Subcutaneous abdominal adipose tissue (tissue), 5 donors: ENCODE results near the gene LRP5.
A peak's percentile ranks its signal among the peaks of the same experiment; 100 is the strongest.
"Not testable (repeated sequence)": the region's sequence is repeated elsewhere in the genome, so short reads cannot be mapped to it uniquely, and the experiment has no call there.

Source experiments
- H3K27ac ChIP-seq: one replicate; pipeline ENCODE4 v1.7.0; 2013; ENCODE audit warnings: low read depth, mild to moderate bottlenecking, inconsistent platforms, low read length, moderate library complexity
- H3K27me3 ChIP-seq, 5 donors: one replicate each; pipeline ENCODE4 v1.7.0; 2013; ENCODE audit warnings: low read length in 5 of 5, inconsistent platforms in 1 of 5; ENCODE audit not compliant: control insufficient read depth in 5 of 5, insufficient read depth in 4 of 5
- H3K36me3 ChIP-seq, 5 donors: one replicate each; pipeline ENCODE4 v1.7.0; 2013; ENCODE audit warnings: low read length in 5 of 5; ENCODE audit not compliant: control insufficient read depth in 5 of 5, insufficient read depth in 5 of 5
- H3K4me1 ChIP-seq, 5 donors: one replicate each; pipeline ENCODE4 v1.7.0; 2013; ENCODE audit warnings: low read length in 5 of 5, mild to moderate bottlenecking in 3 of 5, moderate library complexity in 1 of 5; ENCODE audit not compliant: control insufficient read depth in 5 of 5, insufficient read depth in 5 of 5
- H3K4me3 ChIP-seq, 5 donors: one replicate each; pipeline ENCODE4 v1.7.0; 2013; ENCODE audit warnings: low read length in 5 of 5, low read depth in 1 of 5
- H3K9ac ChIP-seq, 5 donors: one replicate each; pipeline ENCODE4 v1.7.0; 2013; ENCODE audit warnings: low read length in 5 of 5, mild to moderate bottlenecking in 4 of 5, moderate library complexity in 3 of 5
- H3K9me3 ChIP-seq, 5 donors: one replicate each; pipeline ENCODE4 v1.7.0; 2013; ENCODE audit warnings: low read length in 5 of 5; ENCODE audit not compliant: control insufficient read depth in 5 of 5
- donor health status: healthy.
- donor health status: healthy.
- donor health status: healthy.
- donor health status: healthy.
- donor health status: healthy.

LRP5 gene

GRCh38 chr11:68468217-68468828, 155.9 kb downstream of the LRP5 start:
- no peak overlapping the region for H3K9ac ChIP-seq
- H3K4me3 ChIP-seq, result no peak overlapping the region
- H3K9me3 ChIP-seq, result no peaks in the 10 kb centered on the region
- peaks cover 0 to 7% (median 4%) of the 10 kb centered on the region in 5 donors for H3K36me3 ChIP-seq
- no peaks in the 10 kb centered on the region for H3K27me3 ChIP-seq
- peaks cover 12 to 79% (median 74%) of the 10 kb centered on the region in 5 donors for H3K4me1 ChIP-seq
- no peak overlapping the region for H3K27ac ChIP-seq

GRCh38 chr11:68469122-68469521, 156.7 kb downstream of the LRP5 start:
- no peaks in the 10 kb centered on the region for H3K9me3 ChIP-seq
- peaks cover 12 to 75% (median 70%) of the 10 kb centered on the region in 5 donors for H3K4me1 ChIP-seq
- H3K9ac ChIP-seq, result no peak overlapping the region
- H3K36me3 ChIP-seq, result peaks cover 0 to 7% (median 4%) of the 10 kb centered on the region in 5 donors
- H3K27me3 ChIP-seq, result no peaks in the 10 kb centered on the region
- no peak overlapping the region for H3K27ac ChIP-seq
- no peak overlapping the region for H3K4me3 ChIP-seq

GRCh38 chr11:68469642-68470041, 157.3 kb downstream of the LRP5 start:
- Histone ChIP-seq H3K9ac (no peak overlapping the region), H3K4me1 (peaks cover 12 to 75% (median 66%) of the 10 kb centered on the region in 5 donors)

DNA sequence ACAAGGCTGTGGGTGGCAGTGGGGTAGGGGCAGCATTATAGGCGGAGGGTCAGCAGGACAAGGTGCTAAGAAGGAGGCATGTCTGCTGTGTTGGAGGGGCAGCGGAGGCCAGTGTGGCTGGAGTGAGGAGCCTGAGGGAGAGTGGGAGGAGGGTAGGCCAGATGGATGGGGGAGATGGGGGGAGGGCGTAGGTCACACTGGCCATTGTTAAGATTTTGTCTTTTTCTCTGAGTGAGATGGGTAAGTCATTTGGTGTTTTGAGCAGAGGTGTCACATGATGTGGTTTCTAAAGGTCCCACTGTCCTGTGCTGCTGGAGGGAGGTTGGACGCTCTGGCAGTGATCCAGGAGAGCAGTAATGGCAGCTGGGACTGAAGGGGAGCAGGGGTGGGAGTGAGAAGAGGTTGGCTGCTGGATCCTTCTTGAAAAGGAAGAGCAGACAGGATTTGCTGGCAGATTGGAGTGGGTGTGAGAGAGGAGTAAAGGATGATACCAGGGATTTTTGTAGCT, 158.0 kb downstream of the LRP5 start:
- Histone ChIP-seq H3K27ac (no peak overlapping the region), H3K9ac (no peak overlapping the region)

More at GRCh38 chr11:68469642-68470041, 157.3 kb downstream of the LRP5 start:
- Histone ChIP-seq H3K4me3 (no peak overlapping the region), H3K9me3 (no peaks in the 10 kb centered on the region), H3K27me3 (no peaks in the 10 kb centered on the region), H3K36me3 (peaks cover 0 to 7% (median 4%) of the 10 kb centered on the region in 5 donors), H3K27ac (no peak overlapping the region)

GRCh38 chr11:68471360-68472340, 159.3 kb downstream of the LRP5 start:
- Histone ChIP-seq H3K27me3 (no peaks in the 10 kb centered on the region), H3K9me3 (no peaks in the 10 kb centered on the region), H3K9ac (no peak overlapping the region), H3K27ac (no peak overlapping the region), H3K36me3 (peaks cover 0 to 7% (median 4%) of the 10 kb centered on the region in 5 donors), H3K4me3 (peak overlapping the region in 1 of 5 donors; percentile 7), H3K4me1 (peaks cover 8 to 59% (median 50%) of the 10 kb centered on the region in 5 donors)

More for the DNA sequence above, 158.0 kb downstream of the LRP5 start:
- H3K9me3 ChIP-seq, result no peaks in the 10 kb centered on the region
- no peaks in the 10 kb centered on the region for H3K27me3 ChIP-seq
- peaks cover 0 to 7% (median 4%) of the 10 kb centered on the region in 5 donors for H3K36me3 ChIP-seq
- peaks cover 12 to 69% (median 59%) of the 10 kb centered on the region in 5 donors for H3K4me1 ChIP-seq
- no peak overlapping the region for H3K4me3 ChIP-seq

- Histone ChIP-seq H3K27me3 (no peaks in the 10 kb centered on the region), H3K9me3 (no peaks in the 10 kb centered on the region), H3K27ac (peak overlapping the region; percentile 3), H3K4me3 (no peak overlapping the region), H3K9ac (no peak overlapping the region), H3K36me3 (peaks cover 0 to 7% (median 4%) of the 10 kb centered on the region in 5 donors), H3K4me1 (peaks cover 6 to 54% (median 49%) of the 10 kb centered on the region in 5 donors)
Measured at GRCh38 chr11:68472778-68473177, 160.4 kb downstream of the LRP5 start.

- H3K27ac ChIP-seq, result peak overlapping the region; percentile 3
- no peaks in the 10 kb centered on the region for H3K9me3 ChIP-seq
- H3K9ac ChIP-seq, result no peak overlapping the region
- H3K27me3 ChIP-seq, result no peaks in the 10 kb centered on the region
- peaks cover 0 to 7% (median 4%) of the 10 kb centered on the region in 5 donors for H3K36me3 ChIP-seq
- no peak overlapping the region for H3K4me3 ChIP-seq
- H3K4me1 ChIP-seq, result peaks cover 6 to 54% (median 43%) of the 10 kb centered on the region in 5 donors
Measured at GRCh38 chr11:68473693-68474092, 161.3 kb downstream of the LRP5 start.

- not testable (repeated sequence) for H3K27ac ChIP-seq, H3K9me3 ChIP-seq, H3K9ac ChIP-seq, H3K4me3 ChIP-seq, H3K36me3 ChIP-seq, H3K27me3 ChIP-seq
- peaks cover 6 to 41% (median 30%) of the 10 kb centered on the region in 5 donors for H3K4me1 ChIP-seq
Measured at GRCh38 chr11:68475626-68476025, 163.2 kb downstream of the LRP5 start.

GRCh38 chr11:68479390-68479789, 167.0 kb downstream of the LRP5 start:
- no peak overlapping the region for H3K27ac ChIP-seq
- no peaks in the 10 kb centered on the region for H3K9me3 ChIP-seq
- peaks cover 0 to 36% (median 21%) of the 10 kb centered on the region in 5 donors for H3K4me1 ChIP-seq
- H3K27me3 ChIP-seq, result no peaks in the 10 kb centered on the region
- H3K36me3 ChIP-seq, result peaks cover 0 to 4% (median 0%) of the 10 kb centered on the region in 5 donors
- no peak overlapping the region for H3K9ac ChIP-seq
- H3K4me3 ChIP-seq, result no peak overlapping the region
